Endothelial cell of umbilical vein (primary cell): ENCODE measurements around the gene PACSIN2. TPM values are rescaled to one million over a fixed set of nuclear protein-coding genes. Genes with fewer than 3 reads are reported as not detected.

Source experiments
- BruUV-seq: library from RNA; stranded (reverse); fragments of 400-500 nt; replicated peaks from 2 replicates; lab custom pipeline; 2021; lab: Mats Ljungman, UMichigan
- CTCF ChIA-PET: fragments of 300-600, 350-600 bp; sonication (Branson Sonifier 250); formaldehyde crosslinking; loops from one replicate; lab custom pipeline; 2021; ENCODE audit warnings: antibody characterized with exemption, inconsistent platforms; lab: Charles Lee
- POLR2A ChIA-PET: fragments of 300-600, 350-600 bp; sonication (Branson Sonifier 250); formaldehyde crosslinking; loops from one replicate; lab custom pipeline; 2021; ENCODE audit warnings: antibody characterized with exemption, inconsistent platforms; lab: Charles Lee
- DNase-seq: peaks from one replicate; pipeline ENCODE4 v3.0.0-alpha.2; 2011; ENCODE audit warnings: low read depth, low spot score
- FAIRE-seq: peaks from 2 replicates; lab custom pipeline; 2011; peaks lifted over from hg19 to GRCh38; lab: Jason Lieb, UNC
- H2AFZ ChIP-seq: 2 replicates; pipeline ENCODE4 v1.6.0; 2012; ENCODE audit warnings: low read depth, low read length, control low read depth, inconsistent platforms
- H3K27ac ChIP-seq: 2 replicates; pipeline ENCODE4 v1.5.1; 2011; ENCODE audit warnings: low read depth, mild to moderate bottlenecking, control low read depth, low read length, moderate library complexity; ENCODE audit not compliant: insufficient read depth
- H3K27me3 ChIP-seq, 2 experiments: 2 replicates each; pipeline versions ENCODE4 v1.6.0 to v1.6.1; 2011; ENCODE audit warnings: low read length in 2 of 2, mixed read lengths in 1 of 2; ENCODE audit not compliant: control insufficient read depth in 2 of 2, insufficient read depth in 2 of 2
- H3K36me3 ChIP-seq, 2 experiments: 2 replicates in 1 of 2; 3 replicates in 1 of 2; pipeline ENCODE4 v1.5.1; 2011; ENCODE audit warnings: low read length in 2 of 2, mild to moderate bottlenecking in 1 of 2, moderate library complexity in 1 of 2; ENCODE audit not compliant: control insufficient read depth in 2 of 2, insufficient read depth in 2 of 2; ENCODE audit errors: extremely low read depth in 1 of 2
- H3K4me1 ChIP-seq: 3 replicates; pipeline ENCODE4 v1.5.1; 2011; ENCODE audit warnings: mild to moderate bottlenecking, low read length; ENCODE audit not compliant: control insufficient read depth, insufficient read depth; ENCODE audit errors: extremely low read depth
- H3K4me2 ChIP-seq: 2 replicates; pipeline ENCODE4 v1.6.1; 2011; ENCODE audit warnings: low read length, control low read depth, mixed read lengths; ENCODE audit not compliant: insufficient read depth
- H3K4me3 ChIP-seq, 3 experiments: fragments of 200-600 bp in 1 of 3; sonication (generic), shearing (Covaris generic) in 1 of 3; replicated peaks in 1 of 3; 2 replicates each; pipeline ENCODE4 v1.5.1; 2011 to 2016; ENCODE audit warnings: control low read depth in 3 of 3, low read length in 3 of 3, mild to moderate bottlenecking in 2 of 3, inconsistent platforms in 1 of 3, low read depth in 1 of 3, moderate library complexity in 1 of 3; ENCODE audit not compliant: insufficient read depth in 1 of 3
- H3K79me2 ChIP-seq: 2 replicates; pipeline ENCODE4 v1.6.0; 2012; ENCODE audit warnings: low read length, inconsistent platforms; ENCODE audit not compliant: control insufficient read depth, insufficient read depth
- H3K9ac ChIP-seq: replicated peaks from 2 replicates; pipeline ENCODE3; 2011; ENCODE audit warnings: low read length, control low read depth; ENCODE audit not compliant: insufficient read depth; ENCODE audit errors: extremely low read depth
- H3K9me1 ChIP-seq: replicated peaks from 3 replicates; pipeline ENCODE4 v1.6.0; 2011; ENCODE audit warnings: mild to moderate bottlenecking, low read length; ENCODE audit not compliant: control insufficient read depth, insufficient read depth; ENCODE audit errors: extremely low read depth
- H3K9me3 ChIP-seq: replicated peaks from 2 replicates; pipeline ENCODE4 v1.5.1; 2012; ENCODE audit warnings: low read length, inconsistent platforms; ENCODE audit not compliant: control insufficient read depth, insufficient read depth
- H4K20me1 ChIP-seq: replicated peaks from 2 replicates; pipeline ENCODE3; 2011; ENCODE audit warnings: mild to moderate bottlenecking, low read length; ENCODE audit not compliant: control insufficient read depth, insufficient read depth; ENCODE audit errors: extremely low read depth
- JUN ChIP-seq: IDR thresholded peaks from 2 replicates; pipeline ENCODE4 v1.6.1; 2011; ENCODE audit warnings: borderline replicate concordance, low read depth; ENCODE audit not compliant: insufficient read length, insufficient read depth
- MAX ChIP-seq: IDR thresholded peaks from 2 replicates; pipeline ENCODE4 v1.6.1; 2011; ENCODE audit not compliant: insufficient read depth, insufficient read length
- POLR2A ChIP-seq: IDR thresholded peaks from 2 replicates; pipeline ENCODE4 v1.6.1; 2012; ENCODE audit warnings: low read depth, mild to moderate bottlenecking, control low read depth, low read length
- POLR2AphosphoS5 ChIP-seq: IDR thresholded peaks from 2 replicates; pipeline ENCODE4 v1.6.1; 2012; ENCODE audit warnings: low read depth, mild to moderate bottlenecking, control low read depth, low read length, moderate library complexity; ENCODE audit not compliant: insufficient read depth
- dilution Hi-C: fragments of 300-500 bp; cut with MboI; formaldehyde crosslinking; loops from one replicate; pipeline ENCODE4 v1.15.0; 2019; ENCODE audit warnings: low sequenced_read_pairs; ENCODE audit not compliant: extremely low pct_ligation_motif_present
- intact Hi-C: fragments of 100-400 bp; cut with micrococcal nuclease; formaldehyde crosslinking; loops from one replicate; pipeline ENCODE4 v1.10.0; 2022
- polyA plus RNA-seq, 4 experiments: library from polyadenylated mRNA; depleted of rRNA in 3 of 4; stranded (reverse) in 3 of 4; unstranded in 1 of 4; fragments of >200 nt; gene quantifications; 2 replicates each; pipeline versions ENCODE4 v1.2.1 to v1.2.3, GENCODE V29; 2011 to 2012; ENCODE audit warnings: missing spikeins in 1 of 4
- total RNA-seq: library from RNA; stranded (reverse); gene quantifications from 2 replicates; pipeline ENCODE4 v1.2.3, GENCODE V29; 2021

Gene PACSIN2
- total and polyA plus RNA-seq, 2 donors (not counting 3 experiments of a cell fraction or from before 2014, with no cell fraction given), result 46.2 to 64.5 TPM

- H3K79me2 ChIP-seq, result peaks cover 13% of the 10 kb centered on the region
- CTCF ChIA-PET, result interaction anchor here (0.8 to 3.6 kb wide), 9 partner anchors 11 to 233 kb away, joined by 3 to 21 read pairs (median 6); no protein-coding TSS in a partner anchor
- H3K9me1 ChIP-seq, result no peaks in the 10 kb centered on the region
- BruUV-seq, result no TSS peak
- POLR2A ChIA-PET, result interaction anchor here (0.7 to 1.6 kb wide), 2 partner anchors 13 to 159 kb away, joined by 3 to 5 read pairs; no protein-coding TSS in a partner anchor
- no peaks in the 10 kb centered on the region for H3K9me3 ChIP-seq
- peak within 1 kb of the TSS; percentile 89 for H3K27ac ChIP-seq
- peaks cover 2% of the 10 kb centered on the region for H3K4me1 ChIP-seq
- DNase-seq (peak; percentile 94), FAIRE-seq (peak; percentile 91)
- no peaks in the 10 kb centered on the region for H3K36me3 ChIP-seq
- H3K9ac ChIP-seq, result peak within 1 kb of the TSS; percentile 94
- H3K4me2 ChIP-seq, result peak within 1 kb of the TSS; percentile 73
- TF ChIP-seq POLR2A (peak; percentile 78), JUN (no peak), POLR2AphosphoS5 (peak; percentile 91), MAX (peak; percentile 89)
- intact Hi-C loops (loop anchor here (5.0 kb wide), 1 partner anchor 195 kb away; no protein-coding TSS in a partner anchor), dilution Hi-C loops (no loop called here)
- no peaks in the 10 kb centered on the region for H4K20me1 ChIP-seq
- peak within 1 kb of the TSS; percentile 82 for H2AFZ ChIP-seq
- H3K27me3 ChIP-seq, result no peaks in the 10 kb centered on the region
- H3K4me3 ChIP-seq, result peak within 1 kb of the TSS; percentile 61 to 81 (median 65)
These were observed 157.9 kb downstream of the PACSIN2 start, which contains the start of gene ARFGAP3 for GRCh38 chr22:42856865-42857704. Gene ARFGAP3, minus strand, starts transcription at chr22:42857273. Its CDS starts 91 bp downstream, at chr22:42857182.
